Ovary (tissue), 9 donors: ENCODE data around the gene TMEM145. TPM values are rescaled to one million over a fixed set of nuclear protein-coding genes. Genes with fewer than 3 reads are reported as not detected.
A peak's percentile ranks its signal among the peaks of the same experiment; 100 is the strongest.

ENCODE experiments used
- DNase-seq, 5 donors: peaks; one replicate each; pipeline ENCODE4 v3.0.0-alpha.2; 2019 to 2020
- H3K27ac ChIP-seq, 2 donors: fragments of 200-600 bp; one replicate each; pipeline versions ENCODE4 v1.5.1 to v1.8.0; 2019 to 2022
- H3K27me3 ChIP-seq: fragments of 200-600 bp; one replicate; pipeline ENCODE4 v1.8.0; 2022
- H3K36me3 ChIP-seq: fragments of 200-600 bp; sonication (generic); one replicate; pipeline ENCODE4 v1.5.1; 2019
- H3K4me1 ChIP-seq: one replicate; pipeline ENCODE4 v1.8.1; 2013; ENCODE audit warnings: mild to moderate bottlenecking, moderate library complexity; ENCODE audit not compliant: insufficient read depth
- H3K4me3 ChIP-seq: fragments of 200-600 bp; sonication (generic); one replicate; pipeline ENCODE4 v1.5.1; 2017
- H3K9me3 ChIP-seq, 2 donors: fragments of 200-600 bp in 1 of 2; sonication (generic) in 1 of 2; one replicate each; pipeline versions ENCODE4 v1.5.1 to v1.8.1; 2013 to 2019; ENCODE audit warnings: mild to moderate bottlenecking in 1 of 2, moderate library complexity in 1 of 2
- EP300 ChIP-seq: sonication (generic); formaldehyde crosslinking; IDR thresholded peaks from one replicate; pipeline ENCODE4 v1.6.1; 2017; ENCODE audit warnings: antibody characterized with exemption
- POLR2A ChIP-seq: fragments of 450-650 bp; IDR thresholded peaks from one replicate; pipeline ENCODE4 v1.6.1; 2017; ENCODE audit warnings: antibody characterized with exemption, mild to moderate bottlenecking, moderate library complexity
- WGBS, 3 donors: extraction: QIAGEN DNeasy Blood & Tissue Kit in 1 of 3; methylation state at CpG; one replicate each; pipeline versions ENCODE4 v1.1.5 to v1.1.7; 2013 to 2017; 5-methylcytosine and 5-hydroxymethylcytosine counted together
- intact Hi-C, 4 donors: fragments of 100-400 bp; cut with DNase I; formaldehyde crosslinking; loops; one replicate each; pipeline versions ENCODE4 v1.11.0 to v1.15.1; 2022 to 2023
- polyA plus RNA-seq, 2 donors: library from polyadenylated mRNA; stranded (reverse); fragments of 200-250 nt in 1 of 2; fragments of 350-450 nt in 1 of 2; fragmentation: Illumina TruSeq in 1 of 2; extraction: RNeasy Lipid Tissue Mini Kit (QIAGEN cat#74804) in 1 of 2; gene quantifications; one replicate each; pipeline ENCODE4 v1.2.3, GENCODE V29; 2013 to 2014
- total RNA-seq, 7 donors: library from RNA; depleted of rRNA in 2 of 7; stranded (reverse); fragments of >200 nt in 2 of 7; fragmentation: NEBNext Ultra II Directional in 3 of 7; extraction: Animal tissue kit (Norgen Biotek cat#: 25700) in 3 of 7; gene quantifications; one replicate each; pipeline versions ENCODE4 v1.1.0 to v1.2.4, GENCODE V29; 2016 to 2023
- TF ChIP-seq, protein P1 (sequence below), 3 donors: fragments of 450-650 bp in 2 of 3; fragments of 200-600 bp in 1 of 3; IDR thresholded peaks; one replicate each; pipeline versions ENCODE4 v1.5.1 to v1.8.0; 2016 to 2022; ENCODE audit warnings: antibody characterized with exemption in 3 of 3, mild to moderate bottlenecking in 1 of 3
- donor health status: DM: no; HTN: no; CAD: no; lungs with moderate emphysema.
- donor health status: DM: no; HTN: no; CAD: no.
- donor health status: Bipolar disorder and iron deficiency.
- donor health status: DM: yes; HTN: yes; CAD: no.
- donor health status: DM: no; HTN: no; CAD: no.
- donor health status: DM: yes; HTN: yes; CAD: no.

Gene TMEM145
- total and polyA plus RNA-seq, 9 donors, result 0.08 to 1.7 (median 0.30) TPM; not detected in 3

DNA sequence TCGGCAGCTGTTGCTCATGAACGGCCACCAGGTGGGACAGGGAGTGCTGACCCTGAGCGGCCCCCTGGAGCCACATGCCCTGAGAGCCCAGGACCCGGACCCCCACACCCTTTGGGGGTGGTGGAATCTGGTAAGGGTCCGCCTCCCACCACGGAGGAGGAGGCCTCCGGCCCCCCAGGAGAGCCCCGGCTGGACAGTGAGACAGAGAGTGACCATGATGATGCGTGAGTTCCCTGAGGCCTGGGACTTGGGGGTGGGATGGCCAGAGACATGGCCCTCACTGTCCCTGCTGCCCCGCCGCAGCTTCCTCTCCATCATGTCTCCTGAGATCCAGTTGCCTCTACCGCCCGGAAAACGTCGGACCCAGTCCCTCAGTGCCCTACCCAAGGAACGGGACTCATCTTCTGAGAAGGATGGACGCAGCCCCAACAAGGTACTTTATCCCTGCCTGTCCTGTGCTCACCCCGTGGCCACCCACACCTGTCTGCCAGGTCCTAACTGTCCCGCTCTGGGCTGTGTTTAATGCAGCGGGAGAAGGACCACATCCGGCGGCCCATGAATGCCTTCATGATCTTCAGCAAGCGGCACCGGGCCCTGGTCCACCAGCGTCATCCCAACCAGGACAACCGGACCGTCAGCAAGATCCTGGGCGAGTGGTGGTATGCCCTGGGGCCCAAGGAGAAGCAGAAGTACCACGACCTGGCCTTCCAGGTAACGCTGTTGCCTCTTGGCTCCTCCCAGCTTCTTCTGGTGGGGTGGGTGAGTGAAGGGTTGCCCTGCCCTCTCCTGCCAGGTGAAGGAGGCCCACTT lies 25.9 kb upstream of the TMEM145 start:
- 83 to 89% (median 84%) methylated on average over 29 to 30 of the region's 30 CpGs for WGBS, 3 donors
- H3K36me3 ChIP-seq, result no peaks in the 10 kb centered on the region
- no peaks in the 10 kb centered on the region for H3K27me3 ChIP-seq
- peak overlapping the region; percentile 78 to 86 for H3K27ac ChIP-seq
- DNase-seq, result peak in 3 of 5 donors; percentile 34 to 40 (median 40)
- intact Hi-C loops, result loop anchor here in 2 of 4 donors (5.0 kb wide), 1 partner anchor 40 kb away; no protein-coding TSS in a partner anchor
- no peak overlapping the region for H3K4me3 ChIP-seq
- peaks cover 23% of the 10 kb centered on the region for H3K4me1 ChIP-seq
- TF ChIP-seq EP300 (no peak), POLR2A (no peak)
- TF ChIP-seq, protein P1, sequence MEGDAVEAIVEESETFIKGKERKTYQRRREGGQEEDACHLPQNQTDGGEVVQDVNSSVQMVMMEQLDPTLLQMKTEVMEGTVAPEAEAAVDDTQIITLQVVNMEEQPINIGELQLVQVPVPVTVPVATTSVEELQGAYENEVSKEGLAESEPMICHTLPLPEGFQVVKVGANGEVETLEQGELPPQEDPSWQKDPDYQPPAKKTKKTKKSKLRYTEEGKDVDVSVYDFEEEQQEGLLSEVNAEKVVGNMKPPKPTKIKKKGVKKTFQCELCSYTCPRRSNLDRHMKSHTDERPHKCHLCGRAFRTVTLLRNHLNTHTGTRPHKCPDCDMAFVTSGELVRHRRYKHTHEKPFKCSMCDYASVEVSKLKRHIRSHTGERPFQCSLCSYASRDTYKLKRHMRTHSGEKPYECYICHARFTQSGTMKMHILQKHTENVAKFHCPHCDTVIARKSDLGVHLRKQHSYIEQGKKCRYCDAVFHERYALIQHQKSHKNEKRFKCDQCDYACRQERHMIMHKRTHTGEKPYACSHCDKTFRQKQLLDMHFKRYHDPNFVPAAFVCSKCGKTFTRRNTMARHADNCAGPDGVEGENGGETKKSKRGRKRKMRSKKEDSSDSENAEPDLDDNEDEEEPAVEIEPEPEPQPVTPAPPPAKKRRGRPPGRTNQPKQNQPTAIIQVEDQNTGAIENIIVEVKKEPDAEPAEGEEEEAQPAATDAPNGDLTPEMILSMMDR (IDR thresholded peaks at IDR 0.05), result no peak
- no peaks in the 10 kb centered on the region for H3K9me3 ChIP-seq

DNA sequence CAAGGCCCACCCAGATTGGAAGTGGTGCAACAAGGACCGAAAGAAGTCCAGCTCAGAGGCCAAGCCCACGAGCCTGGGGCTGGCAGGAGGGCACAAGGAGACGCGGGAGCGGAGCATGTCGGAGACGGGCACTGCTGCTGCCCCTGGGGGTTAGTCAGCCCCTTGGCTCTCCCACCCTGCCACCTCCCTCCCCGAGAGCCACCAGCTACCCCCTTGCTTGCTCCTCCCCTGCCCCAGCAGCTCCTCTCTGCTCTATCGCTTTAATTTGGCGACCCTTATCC lies 25.3 kb upstream of the TMEM145 start:
- Histone ChIP-seq H3K4me1 (peaks cover 19% of the 10 kb centered on the region), H3K4me3 (no peak overlapping the region), H3K27me3 (no peaks in the 10 kb centered on the region), H3K27ac (no peak overlapping the region), H3K9me3 (no peaks in the 10 kb centered on the region), H3K36me3 (no peaks in the 10 kb centered on the region)
- TF ChIP-seq, protein P1 (IDR thresholded peaks at IDR 0.05), result no peak
- TF ChIP-seq EP300, result no peak
- DNase-seq, result peak in 1 of 5 donors; percentile 26
- WGBS, 3 donors, result 87% methylated on average over 10 of the region's 10 CpGs
- intact Hi-C loops, result loop anchor here in 2 of 4 donors (5.0 kb wide), 1 partner anchor 40 kb away; no protein-coding TSS in a partner anchor

DNA sequence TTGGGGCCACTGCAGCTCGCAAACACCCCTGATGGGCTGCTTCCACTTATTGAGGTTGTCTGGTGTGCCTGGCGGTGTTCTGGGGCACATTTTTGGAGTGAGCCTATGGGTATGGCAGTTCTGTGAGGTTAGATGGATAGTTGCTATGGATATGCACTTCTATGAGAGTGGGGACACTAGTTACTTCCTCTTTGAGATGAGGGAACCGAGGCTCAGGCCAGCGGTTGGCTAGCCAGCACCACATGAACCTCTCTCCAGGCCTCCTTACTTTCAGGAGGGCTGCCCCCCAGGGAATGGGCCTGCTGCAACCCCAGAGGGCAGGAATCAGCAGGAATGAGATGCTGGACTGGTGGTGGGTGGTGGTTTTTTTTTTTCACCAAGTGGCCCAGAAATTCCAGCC lies 24.7 kb upstream of the TMEM145 start:
- H3K36me3 ChIP-seq, result no peaks in the 10 kb centered on the region
- peaks cover 14% of the 10 kb centered on the region for H3K4me1 ChIP-seq
- H3K9me3 ChIP-seq, result no peaks in the 10 kb centered on the region
- H3K4me3 ChIP-seq, result no peak overlapping the region
- TF ChIP-seq EP300, result no peak
- TF ChIP-seq, protein P1 (IDR thresholded peaks at IDR 0.05), result no peak
- TF ChIP-seq POLR2A, result no peak
- intact Hi-C loops, result loop anchor here in 2 of 4 donors (5.0 kb wide), 1 partner anchor 41 kb away; no protein-coding TSS in a partner anchor
- WGBS, 3 donors, result 86 to 89% (median 88%) methylated on average over 4 of the region's 4 CpGs
- no peaks in the 10 kb centered on the region for H3K27me3 ChIP-seq
- no peak overlapping the region for H3K27ac ChIP-seq
- no peak for DNase-seq

DNA sequence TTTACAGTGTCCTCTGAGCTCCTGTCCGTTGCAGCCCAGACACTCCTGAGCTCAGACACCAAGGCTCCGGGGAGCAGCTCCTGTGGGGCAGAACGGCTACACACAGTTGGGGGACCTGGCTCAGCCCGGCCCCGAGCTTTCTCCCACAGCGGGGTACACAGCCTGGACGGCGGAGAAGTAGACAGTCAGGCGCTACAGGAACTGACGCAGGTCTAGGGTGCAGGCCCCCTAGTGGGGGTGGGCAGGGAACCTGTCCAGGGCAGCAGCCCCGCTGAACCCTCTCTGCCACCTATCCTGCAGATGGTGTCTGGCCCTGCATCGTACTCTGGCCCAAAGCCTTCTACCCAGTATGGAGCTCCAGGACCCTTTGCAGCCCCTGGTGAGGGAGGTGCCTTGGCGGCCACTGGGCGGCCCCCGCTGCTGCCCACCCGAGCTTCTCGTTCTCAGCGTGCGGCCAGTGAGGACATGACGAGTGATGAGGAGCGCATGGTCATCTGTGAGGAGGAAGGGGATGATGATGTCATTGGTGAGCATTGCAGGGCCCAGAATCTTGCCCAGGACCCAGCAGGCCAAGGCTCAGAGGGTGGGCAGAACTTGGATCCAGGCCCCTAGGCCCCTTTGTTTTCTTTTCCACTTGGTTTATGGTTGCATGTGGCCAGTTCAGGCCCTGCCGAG lies 24.1 kb upstream of the TMEM145 start:
- Histone ChIP-seq H3K4me3 (no peak overlapping the region), H3K27me3 (no peaks in the 10 kb centered on the region), H3K27ac (no peak overlapping the region), H3K36me3 (no peaks in the 10 kb centered on the region), H3K9me3 (no peaks in the 10 kb centered on the region), H3K4me1 (peaks cover 14% of the 10 kb centered on the region)
- DNase-seq, result peak in 2 of 5 donors; percentile 17 to 40
- 86 to 88% (median 87%) methylated on average over 19 to 22 of the region's 22 CpGs for WGBS, 3 donors
- no peak for TF ChIP-seq POLR2A
- TF ChIP-seq, protein P1 (IDR thresholded peaks at IDR 0.05), result no peak
- no peak for TF ChIP-seq EP300
- intact Hi-C loops, result loop anchor here in 2 of 4 donors (5.0 kb wide), 1 partner anchor 42 kb away; no protein-coding TSS in a partner anchor
